T-helper 2 cell (primary cell): ENCODE data around the gene CAPS.
"Not testable (repeated sequence)": the region's sequence is repeated elsewhere in the genome, so short reads cannot be mapped to it uniquely, and the experiment has no call there.

Source experiments
- DNase-seq, 5 experiments: peaks; one replicate each; pipeline versions ENCODE4 v3.0.0 to v3.0.0-alpha.2; 2012 to 2022
- total RNA-seq, 2 donors: gene quantifications; one replicate each; lab custom pipeline; 2026; lab: John Stamatoyannopoulos, UW

Gene CAPS
- total RNA-seq = 18.1 to 26.5 reads per million in 2 donors

GRCh38 chr19:5913739-5914357 is at the start of gene CAPS:
CAPS (plus strand) TSS chr19:5914254; CDS start chr19:5914407, 153 bp downstream.
- DNase-seq = no peak

- DNase-seq = no peak
Measured at GRCh38 chr19:5864725-5865486, 49.1 kb upstream of the CAPS start.

DNA sequence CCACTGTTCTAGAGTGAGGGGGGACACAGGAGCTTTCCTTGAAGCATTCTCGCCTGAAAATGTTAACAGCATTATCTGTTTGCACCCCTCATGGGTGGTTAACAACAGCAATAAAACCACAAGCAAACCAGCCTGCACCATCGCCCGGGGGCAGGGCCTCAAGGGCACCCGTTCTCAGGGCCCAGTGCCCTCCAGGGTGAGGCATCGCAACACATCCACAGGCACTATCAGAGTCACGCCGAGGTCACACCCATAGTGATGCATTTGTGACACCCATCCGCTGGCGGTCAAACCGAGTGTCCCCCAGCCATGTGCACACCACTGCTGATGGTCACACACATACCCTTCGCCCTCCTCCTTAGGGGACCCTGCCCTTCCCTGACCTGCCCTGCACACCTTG is 48.3 kb upstream of the CAPS start:
- no peak for DNase-seq

DNA sequence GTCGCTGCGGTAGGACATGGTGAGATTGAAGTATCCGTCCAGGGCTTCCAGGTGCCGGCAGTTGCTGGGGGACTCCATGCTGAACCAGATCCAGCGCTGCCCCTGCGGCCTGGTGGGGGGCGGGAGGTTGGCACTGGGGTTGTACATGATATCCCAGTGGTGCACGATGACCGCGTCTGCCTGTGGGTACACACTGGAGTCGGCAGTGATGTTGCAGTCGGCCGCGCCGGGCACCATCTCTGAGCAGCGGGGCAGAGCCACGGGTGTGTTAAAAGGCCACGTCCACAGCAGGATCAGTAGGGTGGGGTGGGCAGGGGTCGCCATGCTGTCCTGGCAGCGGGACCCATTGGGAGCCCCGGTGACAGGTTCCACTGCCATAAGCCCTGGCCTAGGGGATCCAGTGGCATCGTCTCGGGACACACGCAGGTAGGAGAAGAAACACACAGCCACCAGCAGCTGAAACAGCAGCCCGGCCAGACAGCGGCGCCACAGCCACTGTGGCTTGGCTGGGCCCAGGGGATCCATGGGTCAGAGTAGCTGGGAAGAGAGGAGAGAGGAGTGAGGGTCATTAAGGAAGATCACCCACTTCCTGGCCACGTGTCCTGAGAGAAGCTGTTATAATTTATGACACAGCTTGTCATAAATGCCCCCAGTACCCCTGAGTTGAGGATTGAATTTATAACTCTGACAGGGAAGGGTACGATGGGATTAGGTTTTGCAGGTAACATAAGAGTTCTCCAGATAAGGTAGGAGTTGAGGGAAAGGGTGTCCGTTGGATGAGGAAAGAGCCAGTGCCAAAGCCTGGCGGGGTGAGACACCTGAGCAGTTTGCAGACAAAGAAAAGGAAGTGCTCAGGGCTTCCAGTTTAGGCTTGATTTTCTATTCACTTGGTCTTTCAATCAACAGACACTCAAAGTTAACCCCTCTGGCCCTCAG is 46.6 kb upstream of the CAPS start:
- DNase-seq = no peak

DNA sequence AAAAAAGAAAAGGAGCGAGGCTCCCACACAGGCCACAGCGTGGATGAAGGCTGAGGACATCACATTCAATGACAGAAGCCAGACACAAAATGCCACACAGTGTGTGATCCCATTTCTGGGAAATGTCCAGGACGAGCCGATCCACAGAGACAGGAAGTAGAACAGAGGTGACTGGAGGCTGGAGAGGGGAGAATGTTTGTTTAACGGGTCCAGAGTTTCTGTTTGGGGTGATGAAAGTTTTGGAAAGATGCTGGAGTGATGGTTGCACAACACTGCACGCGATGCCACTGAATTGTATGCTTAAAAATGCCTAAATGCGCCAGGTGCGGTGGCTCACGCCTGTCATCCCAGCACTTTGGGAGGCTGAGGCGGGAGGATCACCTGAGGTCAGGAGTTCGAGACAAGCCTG is 43.1 kb upstream of the CAPS start:
- DNase-seq = no peak

GRCh38 chr19:5873617-5874199 is 40.3 kb upstream of the CAPS start:
- DNase-seq = no peak

DNA sequence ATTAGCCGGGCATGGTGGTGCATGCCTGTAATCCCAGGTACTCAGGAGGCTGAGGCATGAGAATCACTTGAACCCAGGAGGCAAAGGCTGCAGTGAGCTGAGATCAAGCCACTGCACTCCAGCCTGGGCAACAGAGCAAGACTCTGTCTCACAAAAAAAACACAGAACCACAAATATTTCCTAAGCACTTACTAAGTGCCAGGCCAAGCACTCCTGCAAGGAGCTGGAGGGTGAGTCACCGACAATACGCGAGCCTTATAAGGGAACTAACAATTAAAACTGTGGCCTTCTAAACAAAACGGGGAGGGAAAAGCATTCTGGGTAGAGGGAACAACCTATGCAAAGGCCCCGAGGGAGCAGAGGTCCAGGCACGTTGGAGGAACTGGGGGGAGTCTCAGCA is 39.6 kb upstream of the CAPS start:
- not testable (repeated sequence) for DNase-seq

- DNase-seq = no peak
Measured at GRCh38 chr19:5877427-5877826, 36.6 kb upstream of the CAPS start.

- no peak for DNase-seq
Measured at GRCh38 chr19:5877882-5878281, 36.2 kb upstream of the CAPS start.

DNA sequence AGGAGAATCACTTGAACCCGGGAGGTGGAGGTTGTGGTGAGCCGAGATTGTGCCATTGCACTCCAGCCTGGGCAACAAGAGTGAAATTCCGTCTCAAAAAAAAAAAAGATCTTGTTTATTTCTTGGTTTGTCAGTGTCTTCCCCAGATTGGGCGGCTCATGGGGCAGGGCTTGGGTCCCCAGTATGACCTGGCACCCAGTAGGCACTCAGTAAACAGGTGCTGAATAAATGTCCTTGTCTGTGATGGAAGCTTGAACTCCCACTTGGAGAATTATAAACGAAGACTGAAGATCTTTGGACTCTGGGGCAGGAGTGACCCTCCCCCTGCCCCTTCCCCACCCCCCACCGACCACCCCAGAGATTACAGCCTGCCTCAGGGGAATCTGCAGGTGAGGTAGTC is 33.9 kb upstream of the CAPS start:
- DNase-seq = no peak

DNA sequence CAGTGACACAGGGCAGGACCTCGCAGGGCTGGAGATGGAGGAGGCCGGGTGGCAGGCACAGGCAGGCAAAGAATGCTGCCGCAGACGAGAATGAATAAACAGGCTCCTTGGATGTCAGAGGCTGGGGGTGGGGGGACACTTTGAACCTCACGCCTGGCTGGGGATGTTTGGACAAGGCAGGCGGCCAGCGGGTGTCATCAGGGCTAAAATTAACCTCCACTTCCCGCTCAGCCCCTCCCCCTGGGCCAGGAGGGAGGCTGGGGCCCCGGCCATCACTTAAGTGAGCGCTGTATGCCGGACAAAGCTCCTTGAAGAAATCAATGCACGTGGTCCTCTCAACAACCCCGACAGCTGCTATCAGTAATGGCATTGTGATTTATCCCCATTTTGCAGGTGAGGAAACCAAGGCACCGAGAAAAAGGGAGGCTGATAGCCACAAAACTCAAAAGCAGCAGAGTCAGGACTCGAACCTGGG is 33.4 kb upstream of the CAPS start:
- no peak for DNase-seq

DNA sequence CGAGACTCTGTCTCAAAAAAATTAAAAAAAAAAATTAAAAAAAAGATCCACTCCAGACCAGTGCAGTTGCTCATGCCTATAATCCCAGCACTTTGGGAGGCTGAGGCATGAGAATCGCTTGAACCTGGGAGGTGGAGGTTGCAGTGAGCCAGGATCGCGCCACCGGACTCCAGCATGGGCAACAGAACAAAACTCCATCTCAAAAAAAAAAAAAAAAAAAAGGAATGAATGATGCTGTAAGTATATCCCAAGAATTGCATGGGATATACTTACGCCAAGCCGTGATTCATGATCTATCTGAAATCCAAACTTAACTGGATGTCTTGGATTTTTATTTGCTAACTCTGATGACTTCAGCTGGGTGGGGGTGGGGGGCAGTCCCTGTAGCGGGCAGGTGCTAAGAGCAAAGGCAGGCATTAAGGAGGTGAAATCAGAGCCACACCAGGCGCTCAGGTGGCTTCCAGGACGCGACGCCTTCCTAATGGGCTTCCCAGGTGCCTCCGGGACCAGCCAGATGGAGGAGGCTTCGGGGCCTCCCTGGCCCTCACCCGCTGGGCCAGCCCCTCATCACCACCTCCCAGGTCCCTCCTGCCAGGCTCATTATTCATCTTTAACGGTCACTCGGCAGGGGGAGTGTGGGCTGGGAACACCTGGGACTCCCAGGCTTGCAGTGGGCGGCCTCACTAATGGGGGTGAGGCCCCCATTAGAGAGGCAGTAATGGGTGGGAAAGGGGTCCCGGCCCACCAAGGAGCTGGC is 32.3 kb upstream of the CAPS start:
- no peak for DNase-seq

DNA sequence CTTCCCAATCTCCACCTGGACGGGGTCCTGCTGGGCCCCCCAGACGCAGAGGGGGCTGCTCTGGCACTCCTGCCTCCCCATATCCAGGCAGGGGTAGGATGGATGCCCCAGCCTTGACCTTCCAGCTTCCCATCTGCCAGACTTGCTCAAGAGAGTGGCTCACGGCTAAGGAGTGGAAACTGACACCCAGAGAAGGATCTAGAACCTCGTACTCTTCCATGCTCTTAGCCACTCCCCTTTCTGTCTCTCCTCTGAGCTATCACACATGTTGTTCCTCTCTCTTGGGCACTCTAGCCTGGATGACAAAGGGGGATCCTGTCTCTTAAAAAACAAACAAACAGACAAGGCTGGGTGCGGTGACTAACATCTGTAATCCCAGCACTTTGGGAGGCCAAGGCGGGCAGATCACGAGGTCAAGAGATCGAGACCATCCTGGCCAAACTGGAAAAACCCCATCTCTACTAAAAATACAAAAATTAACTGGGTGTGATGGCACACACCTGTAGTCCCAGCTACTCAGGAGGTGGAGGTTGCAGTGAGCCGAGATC is 31.6 kb upstream of the CAPS start:
- no peak for DNase-seq

DNA sequence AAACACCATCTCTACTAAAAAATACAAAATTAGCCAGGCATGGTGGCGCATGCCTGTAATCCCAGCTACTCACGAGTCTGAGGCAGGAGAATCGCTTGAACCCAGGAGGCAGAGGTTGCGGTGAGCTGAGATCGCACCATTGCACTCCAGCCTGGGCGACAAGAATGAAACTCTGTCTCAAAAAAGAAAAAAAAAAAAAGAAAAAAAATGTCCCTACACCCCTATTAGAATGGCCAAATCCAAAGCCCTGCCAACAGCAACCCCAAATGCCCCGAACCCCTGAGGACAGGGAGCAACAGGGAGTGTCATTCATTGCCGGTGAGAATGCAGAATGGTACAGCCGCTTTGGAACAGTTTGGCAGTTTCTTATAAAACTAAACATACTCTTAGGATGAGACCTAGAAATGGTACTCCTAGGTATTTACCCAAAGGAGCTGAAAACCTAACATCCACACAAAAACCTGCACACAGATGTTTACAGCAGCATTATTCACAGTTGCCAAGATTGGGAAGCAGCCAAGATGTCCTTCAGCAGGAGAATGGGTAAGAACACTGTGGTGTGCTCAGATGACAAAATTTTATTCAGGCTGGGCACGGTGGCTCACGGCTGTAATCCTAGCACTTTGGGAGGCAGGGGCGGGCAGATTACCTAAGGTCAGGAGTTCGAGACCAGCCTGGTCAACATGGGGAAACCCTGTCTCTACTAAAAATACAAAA is 30.7 kb upstream of the CAPS start:
- not testable (repeated sequence) for DNase-seq

DNA sequence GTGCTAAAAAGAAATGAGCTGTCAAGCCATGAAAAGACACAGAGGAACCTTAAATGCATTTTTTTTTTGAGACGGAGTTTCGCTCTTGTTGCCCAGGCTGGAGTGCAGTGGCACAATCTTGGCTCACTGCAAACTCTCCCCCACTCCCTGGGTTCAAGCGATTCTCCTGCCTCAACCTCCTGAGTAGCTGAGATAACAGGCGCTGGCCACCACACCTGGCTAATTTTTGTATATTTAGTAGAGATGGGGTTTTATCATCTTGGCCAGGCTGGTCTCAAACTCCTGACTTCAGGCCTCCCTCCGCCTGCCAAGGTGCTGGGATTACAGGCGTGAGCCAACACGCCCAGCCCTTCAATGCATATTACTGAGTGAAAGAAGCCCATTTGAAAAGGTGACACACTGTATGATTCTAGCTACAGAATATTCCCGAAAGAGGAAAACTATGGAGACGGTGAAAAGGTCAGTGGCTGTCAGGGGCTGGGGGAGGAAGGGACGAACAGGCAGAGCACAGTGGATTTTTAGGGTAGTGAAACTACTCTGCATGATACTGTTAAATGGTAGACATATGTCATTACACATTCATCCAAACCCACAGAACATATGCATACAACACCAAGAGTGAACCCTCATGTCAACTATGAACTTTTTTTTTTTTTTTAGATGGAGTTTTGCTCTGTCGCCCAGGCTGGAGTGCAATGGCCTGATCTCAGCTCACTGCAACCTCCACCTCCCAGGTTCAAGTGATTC is 29.8 kb upstream of the CAPS start:
- DNase-seq = not testable (repeated sequence)

GRCh38 chr19:5889288-5889971 is 24.6 kb upstream of the CAPS start:
- DNase-seq = no peak

- no peak for DNase-seq
Measured at GRCh38 chr19:5890099-5890498, 24.0 kb upstream of the CAPS start.

DNA sequence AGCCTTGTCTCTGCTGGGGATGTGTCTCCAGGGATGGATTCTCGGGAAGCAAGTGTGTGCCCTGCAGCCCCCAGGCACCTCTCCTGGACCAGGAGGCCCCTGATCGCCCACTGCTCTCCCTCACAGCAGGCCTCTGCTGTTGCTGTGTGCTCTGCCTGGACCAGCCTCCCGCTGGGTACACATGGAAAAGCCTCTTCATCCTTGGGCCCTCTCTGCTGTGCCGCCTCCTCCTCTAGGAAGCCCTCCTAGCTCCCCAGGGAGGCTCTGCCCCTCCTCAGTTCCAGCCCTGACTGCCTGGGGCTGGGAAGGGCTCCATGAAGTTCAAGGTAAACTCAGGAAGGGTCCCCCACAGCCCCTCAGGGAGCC is 22.5 kb upstream of the CAPS start:
- no peak for DNase-seq

DNA sequence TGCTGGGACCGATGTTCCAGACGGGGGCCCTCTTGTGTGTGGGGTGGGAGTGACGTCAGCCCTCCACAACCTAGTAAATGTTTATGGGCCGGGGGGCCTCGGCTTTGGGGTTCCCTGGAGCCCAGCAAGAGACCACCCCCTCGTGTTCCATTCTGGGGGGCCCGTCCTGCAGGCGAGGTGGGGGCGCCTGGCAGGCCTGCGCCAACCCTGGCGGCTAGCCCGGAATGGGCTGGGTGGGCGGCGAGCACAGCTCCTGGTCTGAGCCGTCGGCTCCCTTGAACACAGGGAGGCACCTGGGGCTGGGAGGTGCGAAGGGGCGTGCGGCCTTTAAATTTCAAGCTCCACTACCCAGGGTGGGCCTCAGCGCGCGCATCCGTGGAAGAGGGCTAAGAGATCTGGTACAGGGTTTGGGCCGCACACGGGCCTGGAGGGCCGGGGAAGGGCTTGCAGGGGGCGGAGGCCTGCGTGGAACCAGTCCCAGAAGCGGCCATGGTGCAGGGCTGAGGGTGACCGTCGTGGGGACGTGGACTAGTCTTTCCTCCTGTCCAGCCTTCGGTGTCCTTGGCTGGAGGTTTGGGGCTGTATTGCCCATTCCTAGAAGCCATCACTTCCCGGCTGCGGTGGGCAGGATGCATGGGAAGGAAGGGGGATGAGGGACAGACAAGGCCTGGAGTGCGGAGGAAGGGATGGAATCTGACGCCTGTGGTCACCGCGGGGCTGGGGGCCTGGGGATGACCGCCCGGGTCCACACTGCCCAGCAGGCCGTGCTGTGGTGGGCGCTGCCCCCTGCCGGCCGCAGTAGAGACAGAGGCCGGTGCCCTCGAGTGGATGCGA is 21.9 kb upstream of the CAPS start:
- DNase-seq = no peak
